Stomach (tissue), 4 donors: ENCODE results near the gene DNAJC17.

Source experiments
- POLR2A ChIP-seq, 4 donors: fragments of 450-650 bp; IDR thresholded peaks; one replicate each; pipeline ENCODE4 v1.6.1; 2016; ENCODE audit warnings: antibody characterized with exemption in 4 of 4, control low read depth in 2 of 4, mild to moderate bottlenecking in 1 of 4, moderate library complexity in 1 of 4
- POLR2AphosphoS5 ChIP-seq, 3 donors: sonication (generic); formaldehyde crosslinking; IDR thresholded peaks; one replicate each; pipeline ENCODE4 v1.6.1; 2016; ENCODE audit warnings: antibody characterized with exemption in 3 of 3

GRCh38 chr15:40843261-40843884, 36.1 kb upstream of the DNAJC17 start:
- TF ChIP-seq POLR2AphosphoS5 (IDR thresholded peaks at IDR 0.05) = no peak
- no peak for TF ChIP-seq POLR2A (IDR thresholded peaks at IDR 0.05)
